Fibroblast of upper back skin (primary cell): Measurements from ENCODE around the gene VPS13C.
A peak's percentile ranks its signal among the peaks of the same experiment; 100 is the strongest.

Experiments
- DNase-seq: peaks from one replicate; pipeline ENCODE4 v3.0.0-alpha.2; 2013

The VPS13C gene

GRCh38 chr15:61840090-61840489, 220.2 kb downstream of the VPS13C start:
- no peak for DNase-seq

- peak; percentile 44 for DNase-seq
Measured at GRCh38 chr15:61839546-61839945, 220.7 kb downstream of the VPS13C start.

- peak; percentile 60 for DNase-seq
Measured at GRCh38 chr15:61835496-61836106, 224.6 kb downstream of the VPS13C start.

GRCh38 chr15:61835029-61835428, 225.2 kb downstream of the VPS13C start:
- DNase-seq: no peak

- peak; percentile 74 for DNase-seq
Measured at GRCh38 chr15:61834076-61834697, 226.1 kb downstream of the VPS13C start.

GRCh38 chr15:61832223-61832622, 228.0 kb downstream of the VPS13C start:
- no peak for DNase-seq

GRCh38 chr15:61831505-61831921, 228.7 kb downstream of the VPS13C start:
- no peak for DNase-seq

GRCh38 chr15:61830536-61831330, 229.5 kb downstream of the VPS13C start:
- DNase-seq: no peak

- no peak for DNase-seq
Measured at GRCh38 chr15:61829514-61829889, 230.7 kb downstream of the VPS13C start.

GRCh38 chr15:61828860-61829513, 231.3 kb downstream of the VPS13C start:
- DNase-seq: no peak

- no peak for DNase-seq
Measured at GRCh38 chr15:61828008-61828407, 232.2 kb downstream of the VPS13C start.

- DNase-seq: no peak
Measured at GRCh38 chr15:61827131-61827530, 233.1 kb downstream of the VPS13C start.

- DNase-seq: no peak
Measured at GRCh38 chr15:61824291-61824690, 236.0 kb downstream of the VPS13C start.

GRCh38 chr15:61822511-61822910, 237.7 kb downstream of the VPS13C start:
- no peak for DNase-seq

GRCh38 chr15:61820951-61821350, 239.3 kb downstream of the VPS13C start:
- DNase-seq: no peak

GRCh38 chr15:61820212-61820611, 240.0 kb downstream of the VPS13C start:
- DNase-seq: no peak

GRCh38 chr15:61819386-61819785, 240.9 kb downstream of the VPS13C start:
- DNase-seq: no peak

- no peak for DNase-seq
Measured at GRCh38 chr15:61818801-61819200, 241.4 kb downstream of the VPS13C start.

- DNase-seq: no peak
Measured at GRCh38 chr15:61816856-61817255, 243.4 kb downstream of the VPS13C start.

GRCh38 chr15:61815356-61816083, 244.7 kb downstream of the VPS13C start:
- no peak for DNase-seq

GRCh38 chr15:61812476-61812875, 247.8 kb downstream of the VPS13C start:
- no peak for DNase-seq

- DNase-seq: no peak
Measured at GRCh38 chr15:61811952-61812351, 248.3 kb downstream of the VPS13C start.

GRCh38 chr15:61809216-61809615, 251.0 kb downstream of the VPS13C start:
- no peak for DNase-seq
